Liver (tissue), 9 donors: ENCODE results near the gene PPA2. TPM values are rescaled to one million over a fixed set of nuclear protein-coding genes. Genes with fewer than 3 reads are reported as not detected.

Experiments
- DNase-seq: peaks from one replicate; pipeline ENCODE4 v3.0.0-alpha.2; 2017; ENCODE audit warnings: low spot score
- H3K27ac ChIP-seq, 2 donors: one replicate each; pipeline ENCODE4 v1.7.0; 2013; ENCODE audit warnings: inconsistent platforms in 2 of 2, low read length in 2 of 2, control low read depth in 1 of 2, low read depth in 1 of 2, mild to moderate bottlenecking in 1 of 2
- H3K27me3 ChIP-seq, 4 donors: one replicate each; pipeline versions ENCODE4 v1.6.1 to v1.7.0; 2013; ENCODE audit warnings: low read length in 3 of 4, inconsistent platforms in 1 of 4, mild to moderate bottlenecking in 1 of 4, moderate library complexity in 1 of 4; ENCODE audit not compliant: control insufficient read depth in 4 of 4, insufficient read depth in 4 of 4
- H3K36me3 ChIP-seq, 4 donors: one replicate each; pipeline versions ENCODE4 v1.6.1 to v1.7.0; 2013; ENCODE audit warnings: low read length in 3 of 4, mild to moderate bottlenecking in 3 of 4, low read depth in 1 of 4, moderate library complexity in 1 of 4; ENCODE audit not compliant: control insufficient read depth in 4 of 4, insufficient read depth in 3 of 4
- H3K4me1 ChIP-seq, 4 donors: one replicate each; pipeline versions ENCODE4 v1.6.1 to v1.7.0; 2013; ENCODE audit warnings: low read length in 3 of 4, mild to moderate bottlenecking in 3 of 4, moderate library complexity in 1 of 4; ENCODE audit not compliant: control insufficient read depth in 4 of 4, insufficient read depth in 4 of 4
- H3K4me3 ChIP-seq, 3 donors: one replicate each; pipeline versions ENCODE4 v1.6.1 to v1.7.0; 2013; ENCODE audit warnings: low read length in 3 of 3, control low read depth in 1 of 3, low read depth in 1 of 3, mild to moderate bottlenecking in 1 of 3
- H3K9ac ChIP-seq, 2 donors: one replicate each; pipeline ENCODE4 v1.7.0; 2013; ENCODE audit warnings: low read length in 2 of 2, mild to moderate bottlenecking in 2 of 2, moderate library complexity in 2 of 2, control low read depth in 1 of 2, low read depth in 1 of 2
- H3K9me3 ChIP-seq, 4 donors: one replicate each; pipeline versions ENCODE4 v1.6.1 to v1.7.0; 2013; ENCODE audit warnings: low read length in 3 of 4; ENCODE audit not compliant: control insufficient read depth in 4 of 4
- ATF3 ChIP-seq: IDR thresholded peaks from 2 replicates; pipeline ENCODE4 v1.6.1; 2016; ENCODE audit warnings: antibody characterized with exemption
- CTCF ChIP-seq: fragments of 150-350 bp; IDR thresholded peaks from 2 replicates; pipeline ENCODE4 v1.5.1; 2017; ENCODE audit warnings: improper control_type of control experiment, low read depth, low read length; ENCODE audit not compliant: missing input control
- EGR1 ChIP-seq, 2 donors: IDR thresholded peaks; 2 replicates each; pipeline ENCODE4 v1.6.1; 2016 to 2018; ENCODE audit warnings: antibody characterized with exemption in 2 of 2, low read depth in 2 of 2
- FOXA1 ChIP-seq: IDR thresholded peaks from 2 replicates; pipeline ENCODE4 v1.6.1; 2016; ENCODE audit warnings: antibody characterized with exemption
- FOXA2 ChIP-seq: IDR thresholded peaks from 2 replicates; pipeline ENCODE4 v1.6.1; 2016; ENCODE audit warnings: antibody characterized with exemption
- GABPA ChIP-seq, 2 donors: IDR thresholded peaks in 1 of 2; conservative IDR thresholded peaks in 1 of 2; 2 replicates each; pipeline ENCODE4 v1.6.1; 2016; ENCODE audit warnings: antibody characterized with exemption in 2 of 2, mild to moderate bottlenecking in 1 of 2, moderate library complexity in 1 of 2
- HNF4A ChIP-seq, 2 donors: conservative IDR thresholded peaks; 2 replicates each; pipeline ENCODE4 v1.6.1; 2016; ENCODE audit warnings: antibody characterized with exemption in 2 of 2, mild to moderate bottlenecking in 2 of 2
- HNF4G ChIP-seq: IDR thresholded peaks from 2 replicates; pipeline ENCODE4 v1.6.1; 2016; ENCODE audit warnings: antibody characterized with exemption
- JUND ChIP-seq, 2 donors: IDR thresholded peaks; 2 replicates each; pipeline ENCODE4 v1.6.1; 2016; ENCODE audit warnings: antibody characterized with exemption in 2 of 2
- MAX ChIP-seq: IDR thresholded peaks from 2 replicates; pipeline ENCODE4 v1.6.1; 2016; ENCODE audit warnings: antibody characterized with exemption
- NR2F2 ChIP-seq: IDR thresholded peaks from 2 replicates; pipeline ENCODE4 v1.6.1; 2016; ENCODE audit warnings: antibody characterized with exemption
- RAD21 ChIP-seq, 2 donors: IDR thresholded peaks; 2 replicates each; pipeline ENCODE4 v1.6.1; 2016; ENCODE audit warnings: antibody characterized with exemption in 2 of 2, mild to moderate bottlenecking in 2 of 2
- RXRA ChIP-seq, 2 donors: IDR thresholded peaks; 2 replicates each; pipeline ENCODE4 v1.6.1; 2017 to 2018; ENCODE audit warnings: antibody characterized with exemption in 2 of 2, mild to moderate bottlenecking in 1 of 2
- SP1 ChIP-seq: IDR thresholded peaks from 2 replicates; pipeline ENCODE4 v1.6.1; 2018; ENCODE audit warnings: antibody characterized with exemption, mild to moderate bottlenecking
- TAF1 ChIP-seq: conservative IDR thresholded peaks from 2 replicates; pipeline ENCODE4 v1.6.1; 2016; ENCODE audit warnings: antibody characterized with exemption, mild to moderate bottlenecking
- YY1 ChIP-seq: IDR thresholded peaks from 2 replicates; pipeline ENCODE4 v1.6.1; 2016; ENCODE audit warnings: antibody characterized with exemption, mild to moderate bottlenecking
- WGBS: extraction: QIAGEN DNeasy Blood & Tissue Kit; methylation state at CpG from one replicate; pipeline ENCODE4 v1.1.7; 2013; 5-methylcytosine and 5-hydroxymethylcytosine counted together
- polyA plus RNA-seq, 2 donors: library from polyadenylated mRNA; stranded (reverse) in 1 of 2; unstranded in 1 of 2; fragments of 200-250 nt in 1 of 2; fragments of >200 nt in 1 of 2; fragmentation: Nextera tagmentation in 1 of 2; extraction: Ambion mirVana in 1 of 2; gene quantifications; one replicate each; pipeline versions ENCODE4 v1.2.1 to v1.2.3, GENCODE V29; 2013 to 2015
- total RNA-seq, 2 donors: library from RNA; depleted of rRNA; stranded (reverse); fragments of >200 nt; gene quantifications; one replicate each; pipeline ENCODE4 v1.2.3, GENCODE V29; 2014
- TF ChIP-seq, protein P1 (sequence below): IDR thresholded peaks from 2 replicates; pipeline ENCODE4 v1.6.1; 2016; ENCODE audit warnings: antibody characterized with exemption
- TF ChIP-seq, protein P2 (sequence below): IDR thresholded peaks from 2 replicates; pipeline ENCODE4 v1.6.1; 2016; ENCODE audit warnings: antibody characterized with exemption, mild to moderate bottlenecking
- donor health status: healthy.
- donor health status: healthy.
- donor health status: healthy.
- donor health status: healthy.
- donor health status: healthy.

The PPA2 gene
- total and polyA plus RNA-seq, 4 donors: 48.3 to 102 (median 70.8) TPM

DNA sequence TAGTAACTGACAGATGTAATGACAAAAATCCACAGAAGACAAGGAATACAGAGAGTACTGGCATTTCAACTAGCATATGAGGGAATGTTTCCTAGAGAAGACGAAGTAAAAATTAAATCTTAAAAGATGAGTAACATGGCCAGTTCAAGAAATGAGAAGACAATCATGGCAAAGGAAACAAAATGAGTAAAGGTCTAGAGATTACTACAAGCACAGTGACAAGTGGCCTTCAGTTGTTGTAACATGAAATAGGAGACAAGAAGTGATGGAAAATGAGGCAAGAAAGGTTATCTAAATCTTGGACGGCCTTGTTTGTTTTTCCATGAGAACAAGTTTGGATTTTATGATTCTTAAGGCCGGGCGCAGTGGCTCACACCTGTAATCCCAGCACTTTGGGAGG lies 81.0 kb downstream of the PPA2 start:
- H3K9ac ChIP-seq: no peak overlapping the region
- no peaks in the 10 kb centered on the region for H3K4me1 ChIP-seq
- no peak for DNase-seq
- no peak overlapping the region for H3K4me3 ChIP-seq
- no peaks in the 10 kb centered on the region for H3K9me3 ChIP-seq
- H3K36me3 ChIP-seq: peaks cover 0 to 9% (median 5%) of the 10 kb centered on the region in 4 donors
- TF ChIP-seq NR2F2 (no peak), CTCF (no peak), TAF1 (no peak), SP1 (no peak), FOXA1 (no peak), FOXA2 (no peak), HNF4G (no peak), RAD21 (IDR thresholded peaks at IDR 0.05) (no peak), ATF3 (no peak), HNF4A (conservative IDR thresholded peaks at IDR 0.05) (no peak), RXRA (IDR thresholded peaks at IDR 0.05) (no peak), EGR1 (IDR thresholded peaks at IDR 0.05; ENCODE audit: low read depth in 2 of 2) (no peak), YY1 (no peak), MAX (no peak), GABPA (IDR thresholded peaks at IDR 0.05 in 1 of 2, conservative IDR thresholded peaks at IDR 0.05 in 1 of 2) (no peak), JUND (IDR thresholded peaks at IDR 0.05) (no peak)
- TF ChIP-seq, protein P1, sequence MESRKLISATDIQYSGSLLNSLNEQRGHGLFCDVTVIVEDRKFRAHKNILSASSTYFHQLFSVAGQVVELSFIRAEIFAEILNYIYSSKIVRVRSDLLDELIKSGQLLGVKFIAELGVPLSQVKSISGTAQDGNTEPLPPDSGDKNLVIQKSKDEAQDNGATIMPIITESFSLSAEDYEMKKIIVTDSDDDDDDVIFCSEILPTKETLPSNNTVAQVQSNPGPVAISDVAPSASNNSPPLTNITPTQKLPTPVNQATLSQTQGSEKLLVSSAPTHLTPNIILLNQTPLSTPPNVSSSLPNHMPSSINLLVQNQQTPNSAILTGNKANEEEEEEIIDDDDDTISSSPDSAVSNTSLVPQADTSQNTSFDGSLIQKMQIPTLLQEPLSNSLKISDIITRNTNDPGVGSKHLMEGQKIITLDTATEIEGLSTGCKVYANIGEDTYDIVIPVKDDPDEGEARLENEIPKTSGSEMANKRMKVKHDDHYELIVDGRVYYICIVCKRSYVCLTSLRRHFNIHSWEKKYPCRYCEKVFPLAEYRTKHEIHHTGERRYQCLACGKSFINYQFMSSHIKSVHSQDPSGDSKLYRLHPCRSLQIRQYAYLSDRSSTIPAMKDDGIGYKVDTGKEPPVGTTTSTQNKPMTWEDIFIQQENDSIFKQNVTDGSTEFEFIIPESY: no peak
- TF ChIP-seq, protein P2, sequence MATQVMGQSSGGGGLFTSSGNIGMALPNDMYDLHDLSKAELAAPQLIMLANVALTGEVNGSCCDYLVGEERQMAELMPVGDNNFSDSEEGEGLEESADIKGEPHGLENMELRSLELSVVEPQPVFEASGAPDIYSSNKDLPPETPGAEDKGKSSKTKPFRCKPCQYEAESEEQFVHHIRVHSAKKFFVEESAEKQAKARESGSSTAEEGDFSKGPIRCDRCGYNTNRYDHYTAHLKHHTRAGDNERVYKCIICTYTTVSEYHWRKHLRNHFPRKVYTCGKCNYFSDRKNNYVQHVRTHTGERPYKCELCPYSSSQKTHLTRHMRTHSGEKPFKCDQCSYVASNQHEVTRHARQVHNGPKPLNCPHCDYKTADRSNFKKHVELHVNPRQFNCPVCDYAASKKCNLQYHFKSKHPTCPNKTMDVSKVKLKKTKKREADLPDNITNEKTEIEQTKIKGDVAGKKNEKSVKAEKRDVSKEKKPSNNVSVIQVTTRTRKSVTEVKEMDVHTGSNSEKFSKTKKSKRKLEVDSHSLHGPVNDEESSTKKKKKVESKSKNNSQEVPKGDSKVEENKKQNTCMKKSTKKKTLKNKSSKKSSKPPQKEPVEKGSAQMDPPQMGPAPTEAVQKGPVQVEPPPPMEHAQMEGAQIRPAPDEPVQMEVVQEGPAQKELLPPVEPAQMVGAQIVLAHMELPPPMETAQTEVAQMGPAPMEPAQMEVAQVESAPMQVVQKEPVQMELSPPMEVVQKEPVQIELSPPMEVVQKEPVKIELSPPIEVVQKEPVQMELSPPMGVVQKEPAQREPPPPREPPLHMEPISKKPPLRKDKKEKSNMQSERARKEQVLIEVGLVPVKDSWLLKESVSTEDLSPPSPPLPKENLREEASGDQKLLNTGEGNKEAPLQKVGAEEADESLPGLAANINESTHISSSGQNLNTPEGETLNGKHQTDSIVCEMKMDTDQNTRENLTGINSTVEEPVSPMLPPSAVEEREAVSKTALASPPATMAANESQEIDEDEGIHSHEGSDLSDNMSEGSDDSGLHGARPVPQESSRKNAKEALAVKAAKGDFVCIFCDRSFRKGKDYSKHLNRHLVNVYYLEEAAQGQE: no peak
- H3K27me3 ChIP-seq: no peaks in the 10 kb centered on the region
- H3K27ac ChIP-seq: no peak overlapping the region
- WGBS: 95% methylated on average over 4 of the region's 4 CpGs
